Activated naive CD8-positive, alpha-beta T cell treated with anti-CD3 and anti-CD28 coated beads for 36 hours (primary cell): ENCODE data around the gene DNAJC15. TPM values are rescaled to one million over a fixed set of nuclear protein-coding genes. Genes with fewer than 3 reads are reported as not detected.

Experiments used
- DNase-seq: peaks from one replicate; pipeline ENCODE4 v3.0.0; 2021
- H3K27ac Mint-ChIP-seq: one replicate; pipeline ENCODE4 v1.8.0; 2022; ENCODE audit warnings: mild to moderate bottlenecking, moderate library complexity, mixed read lengths
- H3K27me3 Mint-ChIP-seq: one replicate; pipeline ENCODE4 v1.8.0; 2022; ENCODE audit warnings: mild to moderate bottlenecking, mixed read lengths
- H3K36me3 Mint-ChIP-seq: one replicate; pipeline ENCODE4 v1.8.0; 2021; ENCODE audit warnings: mild to moderate bottlenecking, mixed read lengths
- H3K4me1 Mint-ChIP-seq: one replicate; pipeline ENCODE4 v1.8.0; 2021; ENCODE audit warnings: mixed read lengths
- H3K4me3 Mint-ChIP-seq: one replicate; pipeline ENCODE4 v1.8.0; 2022; ENCODE audit warnings: mild to moderate bottlenecking, moderate library complexity, mixed read lengths
- H3K9me3 Mint-ChIP-seq: one replicate; pipeline ENCODE4 v1.8.0; 2022; ENCODE audit warnings: mixed read lengths
- total RNA-seq, 2 experiments: library from RNA; stranded (reverse); gene quantifications; one replicate each; pipeline ENCODE4 v1.2.3, GENCODE V29; 2021

DNAJC15 gene
- total RNA-seq, 2 experiments from 2014 or later: 13.6 to 13.9 TPM

DNA sequence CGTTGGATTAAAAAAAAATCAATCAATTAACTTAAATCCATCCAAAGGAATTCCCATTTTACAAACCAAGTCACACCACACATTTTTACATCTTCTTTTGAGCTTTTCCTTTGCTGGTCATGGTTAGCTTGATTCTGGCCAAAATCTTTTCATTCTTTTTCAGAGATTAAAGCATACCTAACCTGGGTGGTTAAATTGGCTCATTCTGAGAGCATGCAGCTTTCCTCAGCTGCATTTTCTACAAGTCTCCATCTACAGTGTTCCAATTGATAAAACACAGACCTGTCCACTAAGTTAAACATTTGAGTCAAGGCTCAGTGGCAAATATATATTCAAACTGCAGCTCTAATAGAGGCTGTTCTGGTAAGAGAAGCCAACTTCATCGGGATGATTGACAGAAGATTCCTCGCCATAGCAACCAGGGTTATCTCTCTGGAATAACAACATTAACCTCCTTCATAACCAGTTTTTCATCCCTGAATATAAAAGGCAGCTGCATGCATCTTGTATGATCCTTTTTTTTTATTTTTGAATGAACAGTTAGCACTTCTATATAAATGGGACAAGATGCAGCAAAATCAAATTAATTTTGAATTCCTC is 106.2 kb downstream of the DNAJC15 start:
- Mint-ChIP-seq H3K9me3 (no peaks in the 10 kb centered on the region), H3K27ac (no peak overlapping the region), H3K4me3 (no peak overlapping the region), H3K36me3 (no peaks in the 10 kb centered on the region), H3K4me1 (peaks cover 11% of the 10 kb centered on the region), H3K27me3 (no peaks in the 10 kb centered on the region)
- no peak for DNase-seq

DNA sequence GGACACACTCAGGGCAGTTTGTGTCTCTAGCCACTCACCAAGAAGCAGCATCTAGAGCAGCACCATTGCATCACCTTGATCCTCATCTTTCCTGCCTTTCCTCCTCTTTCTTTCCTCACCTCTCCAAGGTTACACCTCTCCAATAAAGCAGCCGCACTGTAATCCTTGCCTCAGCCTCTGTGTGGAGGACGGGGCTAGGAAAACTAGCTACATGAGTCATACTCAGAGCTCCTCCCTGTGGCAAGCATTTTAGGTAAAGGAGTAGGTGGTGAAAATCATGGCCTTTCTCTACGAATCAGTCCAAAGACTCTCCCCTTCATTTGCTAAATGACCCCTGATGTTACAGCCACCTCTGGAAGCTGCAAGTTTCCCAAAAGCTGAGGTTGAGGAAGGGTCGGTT is 108.9 kb downstream of the DNAJC15 start:
- DNase-seq: no peak
- no peaks in the 10 kb centered on the region for H3K27me3 Mint-ChIP-seq
- no peaks in the 10 kb centered on the region for H3K36me3 Mint-ChIP-seq
- no peak overlapping the region for H3K27ac Mint-ChIP-seq
- no peak overlapping the region for H3K4me3 Mint-ChIP-seq
- H3K4me1 Mint-ChIP-seq: peaks cover 11% of the 10 kb centered on the region
- H3K9me3 Mint-ChIP-seq: no peaks in the 10 kb centered on the region

DNA sequence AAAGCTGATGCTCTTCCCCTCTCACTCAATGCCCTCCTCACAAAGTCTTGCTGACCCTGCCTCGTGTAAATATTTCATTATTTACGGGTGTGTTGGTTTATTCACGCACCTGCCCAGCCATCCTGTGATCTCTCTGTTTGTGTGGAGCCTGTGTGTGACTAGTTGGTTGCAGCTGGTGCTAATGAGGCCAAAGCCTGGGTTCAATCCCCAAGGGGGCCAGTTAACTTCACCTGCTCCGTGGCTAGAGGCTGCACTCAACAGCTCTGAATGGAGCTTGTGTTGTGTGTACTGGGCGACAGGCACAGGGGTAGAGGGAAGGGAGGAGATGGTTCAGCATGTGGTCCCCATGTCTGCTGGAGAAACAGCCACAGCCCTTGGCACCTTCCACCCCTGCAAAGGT is 109.5 kb downstream of the DNAJC15 start:
- Mint-ChIP-seq H3K27me3 (no peaks in the 10 kb centered on the region), H3K9me3 (no peaks in the 10 kb centered on the region), H3K4me3 (no peak overlapping the region), H3K4me1 (peaks cover 5% of the 10 kb centered on the region), H3K27ac (no peak overlapping the region), H3K36me3 (no peaks in the 10 kb centered on the region)
- no peak for DNase-seq

DNA sequence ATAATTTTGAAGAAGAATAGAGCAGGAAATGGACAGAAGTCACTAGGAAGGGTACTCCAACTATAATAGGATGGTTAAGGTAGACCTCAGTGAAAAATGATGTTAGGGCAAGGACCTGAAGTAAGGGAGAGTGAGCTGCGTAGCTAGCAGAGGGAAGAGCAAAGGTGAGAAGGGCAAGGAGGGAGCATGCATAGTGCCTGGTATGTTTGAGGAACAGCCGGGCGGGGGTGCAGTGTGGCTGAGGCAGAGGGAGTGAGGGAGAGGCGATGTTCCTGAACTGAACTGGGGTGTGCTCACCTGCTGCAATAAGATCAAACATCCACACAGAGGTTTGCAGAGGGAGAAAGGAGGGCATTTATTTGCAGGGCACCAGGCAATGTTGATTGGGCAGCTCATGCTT is 110.4 kb downstream of the DNAJC15 start:
- Mint-ChIP-seq H3K9me3 (no peaks in the 10 kb centered on the region), H3K4me1 (no peaks in the 10 kb centered on the region), H3K27ac (no peak overlapping the region), H3K36me3 (no peaks in the 10 kb centered on the region), H3K4me3 (no peak overlapping the region), H3K27me3 (no peaks in the 10 kb centered on the region)
- DNase-seq: no peak

DNA sequence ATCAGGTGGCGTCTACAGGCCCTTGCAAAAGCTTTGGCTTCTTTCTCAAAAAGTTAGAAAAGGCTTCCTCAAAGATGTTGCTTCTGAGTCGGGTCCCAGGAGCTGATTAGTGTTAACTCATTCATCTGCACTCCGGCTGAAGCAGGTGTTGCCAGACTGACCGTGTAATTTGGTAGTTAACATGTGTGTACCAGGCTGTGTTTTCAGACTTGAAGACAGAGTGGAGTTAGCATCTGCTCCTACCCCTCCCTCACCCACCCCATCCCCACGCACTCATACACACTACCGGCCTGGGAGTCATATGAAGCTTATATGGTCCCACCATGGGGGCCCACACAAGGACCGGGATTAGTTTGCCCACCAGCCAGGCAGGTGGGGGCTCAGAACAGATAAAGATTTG is 111.5 kb downstream of the DNAJC15 start:
- H3K27ac Mint-ChIP-seq: no peak overlapping the region
- no peaks in the 10 kb centered on the region for H3K4me1 Mint-ChIP-seq
- no peaks in the 10 kb centered on the region for H3K9me3 Mint-ChIP-seq
- no peak for DNase-seq
- H3K36me3 Mint-ChIP-seq: no peaks in the 10 kb centered on the region
- no peak overlapping the region for H3K4me3 Mint-ChIP-seq
- H3K27me3 Mint-ChIP-seq: no peaks in the 10 kb centered on the region

DNA sequence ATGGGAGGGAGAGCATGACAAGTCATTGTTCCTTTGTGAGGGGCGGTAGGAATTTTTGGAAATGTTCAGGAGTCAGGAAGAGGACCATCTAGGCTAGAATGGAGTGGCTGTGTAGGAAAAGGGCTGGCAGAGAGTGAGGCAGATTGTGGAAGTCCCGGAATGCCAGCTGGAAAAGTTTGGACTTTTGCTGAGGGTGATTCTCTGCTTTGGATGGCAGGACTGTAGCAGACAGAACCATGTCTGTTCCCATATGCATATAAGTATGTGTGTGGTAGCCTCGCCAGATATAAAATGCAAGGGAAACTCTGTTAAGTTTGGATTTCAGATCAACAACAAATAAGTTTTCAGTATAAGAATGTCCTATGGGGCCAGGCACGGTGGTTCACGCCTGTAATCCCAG is 112.1 kb downstream of the DNAJC15 start:
- Mint-ChIP-seq H3K9me3 (no peaks in the 10 kb centered on the region), H3K27ac (no peak overlapping the region), H3K27me3 (no peaks in the 10 kb centered on the region), H3K4me3 (no peak overlapping the region), H3K36me3 (no peaks in the 10 kb centered on the region), H3K4me1 (no peaks in the 10 kb centered on the region)
- DNase-seq: no peak

DNA sequence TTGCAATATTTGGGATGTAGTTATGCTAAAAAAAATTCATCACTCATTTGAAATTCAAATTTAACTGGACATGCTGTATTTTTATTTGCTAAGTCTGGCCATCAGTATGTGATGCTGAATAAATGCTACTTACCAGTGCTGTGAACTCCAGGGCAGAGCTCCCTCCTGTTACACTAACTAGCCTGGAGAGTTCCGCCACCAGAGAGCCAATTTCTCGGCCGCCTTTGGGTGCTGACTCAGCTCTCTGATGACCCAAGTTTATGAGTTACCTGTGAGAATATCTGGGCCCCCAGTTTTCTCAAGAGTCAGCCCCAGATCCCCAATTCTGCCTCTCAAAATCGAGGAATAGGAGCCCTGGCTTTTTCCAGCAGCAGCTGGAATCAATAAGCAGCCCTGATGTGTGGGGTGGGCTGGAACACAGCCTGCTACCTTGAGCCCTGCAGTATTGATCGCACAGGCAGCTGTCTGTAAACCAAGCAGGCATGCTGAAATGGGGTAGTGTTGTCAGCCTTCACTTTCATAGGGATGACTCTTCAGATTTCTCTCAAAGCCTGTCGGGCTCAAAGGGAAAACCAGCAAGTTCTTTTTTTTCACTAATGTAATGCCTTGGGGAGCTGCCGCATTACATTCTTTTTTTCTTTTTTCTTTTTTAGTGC is 113.7 kb downstream of the DNAJC15 start:
- Mint-ChIP-seq H3K9me3 (no peaks in the 10 kb centered on the region), H3K4me3 (no peak overlapping the region), H3K4me1 (no peaks in the 10 kb centered on the region), H3K36me3 (no peaks in the 10 kb centered on the region), H3K27ac (no peak overlapping the region), H3K27me3 (no peaks in the 10 kb centered on the region)
- no peak for DNase-seq

DNA sequence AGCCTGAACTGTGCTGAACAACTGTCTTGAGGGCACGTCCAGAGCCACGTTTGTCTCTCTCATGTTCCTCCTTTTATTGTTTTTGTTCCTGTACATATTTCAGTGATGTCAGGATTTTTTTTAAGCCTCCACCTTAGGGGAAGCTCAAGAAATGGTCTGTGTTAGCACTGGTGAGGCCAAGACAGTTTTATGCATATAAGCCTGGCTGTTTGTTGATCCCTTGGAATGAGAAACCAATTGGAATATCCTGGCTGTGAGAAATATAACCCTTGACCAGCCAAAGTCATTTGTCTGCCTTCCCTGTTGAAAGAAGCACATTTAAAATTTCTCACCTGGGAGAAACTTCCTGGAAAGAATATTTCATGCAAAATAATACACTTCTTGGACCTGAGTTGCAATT is 115.8 kb downstream of the DNAJC15 start:
- no peaks in the 10 kb centered on the region for H3K9me3 Mint-ChIP-seq
- DNase-seq: no peak
- H3K27ac Mint-ChIP-seq: no peak overlapping the region
- H3K4me1 Mint-ChIP-seq: no peaks in the 10 kb centered on the region
- no peaks in the 10 kb centered on the region for H3K36me3 Mint-ChIP-seq
- no peaks in the 10 kb centered on the region for H3K27me3 Mint-ChIP-seq
- no peak overlapping the region for H3K4me3 Mint-ChIP-seq

DNA sequence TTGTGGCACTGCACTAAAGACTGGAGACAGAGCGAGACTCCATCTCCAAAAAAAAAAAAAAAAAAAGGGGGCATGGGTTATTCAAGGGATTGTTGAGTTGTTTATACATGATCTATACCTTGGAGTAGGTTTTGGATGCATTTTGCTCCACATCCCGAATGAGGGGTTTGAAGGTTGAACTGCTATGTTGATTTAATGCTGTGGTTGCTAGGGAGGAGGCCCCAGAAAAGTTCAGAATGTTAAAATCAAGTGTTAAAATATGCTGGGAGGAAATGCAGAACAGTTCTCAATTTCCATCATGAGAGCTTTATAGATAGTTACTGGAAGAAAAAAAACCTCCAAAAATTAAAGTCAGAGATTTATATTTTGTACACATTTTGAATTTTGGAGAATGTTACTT is 116.5 kb downstream of the DNAJC15 start:
- DNase-seq: no peak
- Mint-ChIP-seq H3K9me3 (no peaks in the 10 kb centered on the region), H3K27ac (no peak overlapping the region), H3K4me3 (no peak overlapping the region), H3K4me1 (no peaks in the 10 kb centered on the region), H3K36me3 (no peaks in the 10 kb centered on the region), H3K27me3 (no peaks in the 10 kb centered on the region)

DNA sequence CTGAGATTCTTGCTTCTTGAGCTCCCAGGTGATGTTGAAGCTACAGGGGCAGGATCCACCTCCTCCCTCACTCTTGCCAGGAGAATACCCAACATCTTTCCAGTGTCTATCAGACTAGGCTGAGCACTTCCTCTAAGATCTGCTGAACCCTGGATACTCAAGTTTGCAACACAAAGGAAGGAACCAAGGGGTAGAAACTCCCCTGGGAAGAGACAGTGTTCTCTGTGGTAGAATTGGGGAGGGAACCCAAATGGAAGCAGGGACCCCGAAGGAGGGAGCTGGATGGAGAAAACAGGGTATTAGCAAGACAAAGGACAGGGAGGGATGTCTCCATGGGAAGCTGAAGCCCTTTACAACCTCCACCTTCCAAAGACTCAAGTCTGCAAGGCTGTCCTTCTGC is 117.6 kb downstream of the DNAJC15 start:
- H3K9me3 Mint-ChIP-seq: no peaks in the 10 kb centered on the region
- no peaks in the 10 kb centered on the region for H3K36me3 Mint-ChIP-seq
- H3K4me3 Mint-ChIP-seq: no peak overlapping the region
- H3K27me3 Mint-ChIP-seq: no peaks in the 10 kb centered on the region
- H3K27ac Mint-ChIP-seq: no peak overlapping the region
- no peak for DNase-seq
- no peaks in the 10 kb centered on the region for H3K4me1 Mint-ChIP-seq

DNA sequence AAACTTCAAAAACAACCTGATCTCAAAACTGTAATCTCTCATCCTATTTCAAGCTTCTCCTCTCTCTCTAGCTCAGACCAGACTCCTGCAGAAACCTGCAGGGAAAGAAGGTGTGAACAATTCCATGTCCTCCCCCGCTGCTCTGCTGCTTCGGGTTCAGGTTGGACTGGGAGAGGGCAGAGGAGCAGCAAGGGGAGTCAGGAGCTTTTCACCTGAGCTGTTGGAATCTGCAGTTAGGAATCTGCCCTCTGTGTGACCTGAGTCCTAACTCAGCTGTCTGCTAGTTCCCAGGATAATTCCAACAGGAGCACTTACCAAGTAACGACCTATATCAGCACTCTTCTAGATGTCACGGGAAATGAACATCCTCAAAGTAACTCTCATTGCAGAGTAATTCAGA is 118.3 kb downstream of the DNAJC15 start:
- Mint-ChIP-seq H3K27ac (no peak overlapping the region), H3K27me3 (no peaks in the 10 kb centered on the region), H3K36me3 (no peaks in the 10 kb centered on the region), H3K9me3 (no peaks in the 10 kb centered on the region), H3K4me1 (no peaks in the 10 kb centered on the region), H3K4me3 (no peak overlapping the region)
- no peak for DNase-seq

DNA sequence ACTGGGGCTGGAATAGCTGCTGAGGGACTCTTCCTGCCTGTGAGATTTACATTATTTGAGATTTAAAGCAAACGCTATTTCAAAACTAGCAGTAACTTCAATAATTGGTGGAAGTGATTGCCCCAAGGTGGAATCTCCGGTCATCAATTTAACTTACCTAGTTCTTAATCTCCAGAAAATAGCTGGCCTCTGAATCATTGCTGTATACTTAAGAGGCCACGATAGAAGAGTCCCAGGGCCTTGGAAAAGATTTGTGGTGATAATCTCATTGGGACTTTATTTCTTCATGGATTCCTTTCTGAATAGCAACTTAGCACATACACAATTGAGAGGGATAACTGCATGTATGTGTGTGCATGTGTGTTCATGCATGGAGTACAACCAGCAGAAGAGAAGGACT is 120.2 kb downstream of the DNAJC15 start:
- Mint-ChIP-seq H3K4me3 (no peak overlapping the region), H3K27me3 (no peaks in the 10 kb centered on the region), H3K9me3 (no peaks in the 10 kb centered on the region), H3K36me3 (no peaks in the 10 kb centered on the region), H3K27ac (no peak overlapping the region), H3K4me1 (no peaks in the 10 kb centered on the region)
- DNase-seq: no peak

DNA sequence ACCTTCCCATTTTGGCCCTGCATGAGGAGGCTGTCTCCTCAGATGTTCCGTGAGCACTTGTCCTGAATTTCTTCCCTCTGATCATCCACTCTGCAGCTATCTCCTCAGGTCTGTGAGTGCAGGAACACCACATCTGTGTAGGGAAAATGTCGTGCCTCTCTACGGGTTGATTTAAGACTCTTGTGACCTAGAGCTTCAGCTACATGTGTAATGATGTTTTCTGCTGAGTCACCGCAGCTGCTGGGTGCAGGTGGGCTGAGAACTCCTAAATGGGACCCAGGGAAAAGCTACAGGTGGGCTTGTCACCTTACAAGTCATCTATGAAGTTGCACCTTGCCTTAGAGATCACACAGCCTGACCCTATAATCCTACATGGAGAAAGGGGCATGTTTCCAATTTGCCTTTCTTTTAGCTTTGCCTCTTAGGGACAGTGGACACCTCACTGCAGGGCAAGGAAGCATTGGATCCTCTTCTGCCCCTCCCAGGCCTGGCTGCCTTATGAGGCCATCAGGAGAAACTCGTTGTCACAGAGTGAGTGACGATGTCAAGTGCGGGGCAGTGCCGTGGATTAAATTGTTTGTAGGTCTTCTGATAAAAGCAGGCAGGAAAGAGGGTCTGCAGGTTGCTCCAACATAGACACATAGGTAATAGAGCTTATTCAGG is 122.3 kb downstream of the DNAJC15 start:
- DNase-seq: no peak
- no peaks in the 10 kb centered on the region for H3K27me3 Mint-ChIP-seq
- H3K4me3 Mint-ChIP-seq: no peak overlapping the region
- no peaks in the 10 kb centered on the region for H3K36me3 Mint-ChIP-seq
- no peaks in the 10 kb centered on the region for H3K9me3 Mint-ChIP-seq
- H3K27ac Mint-ChIP-seq: no peak overlapping the region
- no peaks in the 10 kb centered on the region for H3K4me1 Mint-ChIP-seq

DNA sequence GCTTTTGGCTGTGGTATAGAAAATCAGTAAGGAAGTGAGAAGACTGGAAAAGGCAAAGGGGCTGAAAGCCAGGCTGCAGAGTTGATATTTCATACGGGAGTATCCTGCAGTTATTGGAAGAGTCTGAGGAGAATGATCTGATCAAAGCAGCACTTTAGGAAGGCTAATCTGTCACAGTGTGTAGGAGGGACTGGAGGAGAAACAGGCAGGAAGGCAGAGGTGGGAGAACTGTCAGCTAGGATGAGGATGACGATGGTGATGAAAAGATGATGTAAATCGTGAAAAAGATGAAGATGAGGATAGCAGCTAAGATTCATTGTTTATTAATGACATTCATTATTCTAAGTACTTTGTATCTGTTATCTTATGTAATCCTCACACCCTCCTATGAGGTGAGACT is 123.0 kb downstream of the DNAJC15 start:
- Mint-ChIP-seq H3K9me3 (no peaks in the 10 kb centered on the region), H3K27me3 (no peaks in the 10 kb centered on the region), H3K27ac (no peak overlapping the region), H3K4me1 (no peaks in the 10 kb centered on the region), H3K4me3 (no peak overlapping the region), H3K36me3 (no peaks in the 10 kb centered on the region)
- no peak for DNase-seq

DNA sequence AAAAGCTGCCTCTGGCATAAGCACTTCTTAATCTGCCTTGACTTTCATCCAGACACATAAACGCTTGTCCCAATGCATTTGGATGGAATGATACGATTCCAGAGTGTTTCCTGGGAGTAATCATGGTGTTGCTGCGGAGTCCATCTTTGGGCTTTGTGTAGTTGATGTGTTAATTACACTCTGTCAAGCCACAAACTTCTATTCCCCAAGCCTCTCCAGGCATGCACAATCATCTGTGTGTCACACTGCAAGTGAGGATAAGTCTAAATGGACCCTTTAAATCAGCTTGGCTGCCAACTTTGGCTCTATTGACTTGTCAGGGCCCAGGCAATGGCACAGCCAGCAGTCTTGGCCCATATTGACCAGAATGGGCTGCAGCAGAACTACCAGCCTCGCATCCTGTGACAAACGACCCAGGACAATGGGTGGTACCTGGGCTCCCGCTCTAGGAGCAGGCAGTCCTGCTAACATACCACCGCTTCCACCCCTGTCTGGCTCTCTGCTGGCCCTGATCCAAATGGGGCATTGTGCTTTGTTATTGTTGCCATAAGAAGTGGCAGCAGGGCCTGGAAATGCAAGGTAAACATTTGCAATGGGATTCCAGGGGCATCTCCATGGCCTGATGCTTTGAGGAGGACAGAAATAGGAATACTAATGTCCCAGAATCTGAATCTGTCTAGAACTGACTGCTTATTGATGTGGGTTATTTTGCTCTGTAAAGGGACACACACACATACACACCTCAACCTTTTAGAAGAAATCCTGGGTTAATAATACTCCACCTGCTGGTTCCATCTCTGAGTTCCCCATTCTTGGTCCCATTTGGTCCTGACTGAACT is 127.2 kb downstream of the DNAJC15 start:
- no peak for DNase-seq
- no peaks in the 10 kb centered on the region for H3K4me1 Mint-ChIP-seq
- H3K4me3 Mint-ChIP-seq: no peak overlapping the region
- no peak overlapping the region for H3K27ac Mint-ChIP-seq
- no peaks in the 10 kb centered on the region for H3K9me3 Mint-ChIP-seq
- no peaks in the 10 kb centered on the region for H3K27me3 Mint-ChIP-seq
- H3K36me3 Mint-ChIP-seq: no peaks in the 10 kb centered on the region
